HG02981 (cell line): ENCODE data around the gene TPPP.
"Not testable (repeated sequence)": the region's sequence is repeated elsewhere in the genome, so short reads cannot be mapped to it uniquely, and the experiment has no call there.

Source experiments
- ATAC-seq: cut with Tn5 transposase; IDR thresholded peaks from one replicate; pipeline ENCODE4 v1.9.1; 2021; ENCODE audit warnings: mild to moderate bottlenecking, moderate library complexity; ENCODE audit not compliant: unreplicated experiment

TPPP gene

DNA sequence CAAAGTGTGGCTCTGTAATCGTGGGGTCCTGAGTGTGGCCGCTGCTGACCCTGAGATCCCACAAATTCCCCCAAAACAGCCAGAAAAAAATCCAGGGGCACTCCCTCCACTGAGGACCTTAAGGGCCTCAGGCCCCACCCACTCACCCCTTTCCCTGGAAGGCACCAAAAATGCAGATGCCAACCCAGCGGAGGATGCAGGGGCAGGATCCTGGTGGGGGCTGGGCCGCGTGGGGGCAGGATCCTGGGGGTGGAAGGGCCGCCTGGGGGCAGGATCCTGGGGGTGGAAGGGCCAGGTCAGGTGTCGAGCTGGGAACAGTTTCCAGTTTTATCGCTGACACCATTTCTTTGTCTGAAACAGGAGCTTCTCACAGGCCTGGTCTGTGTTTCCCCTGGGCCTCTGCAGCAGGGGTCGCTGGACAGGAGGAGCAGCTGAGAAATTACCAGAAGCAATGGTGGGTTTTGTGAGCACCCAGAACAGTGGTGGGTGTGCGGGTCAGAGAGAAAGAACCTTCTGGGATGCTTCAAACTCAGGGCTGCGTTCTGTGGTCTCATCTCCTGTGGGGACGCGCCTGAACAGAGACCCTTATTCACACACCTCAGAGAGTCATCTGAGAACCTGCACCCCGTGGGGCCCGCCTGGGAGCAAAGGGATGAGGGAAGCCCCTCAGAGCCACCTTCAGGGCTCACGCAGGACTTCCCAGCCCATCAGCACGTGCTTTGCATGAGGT is 13.8 kb downstream of the TPPP start:
- ATAC-seq, result not testable (repeated sequence)

DNA sequence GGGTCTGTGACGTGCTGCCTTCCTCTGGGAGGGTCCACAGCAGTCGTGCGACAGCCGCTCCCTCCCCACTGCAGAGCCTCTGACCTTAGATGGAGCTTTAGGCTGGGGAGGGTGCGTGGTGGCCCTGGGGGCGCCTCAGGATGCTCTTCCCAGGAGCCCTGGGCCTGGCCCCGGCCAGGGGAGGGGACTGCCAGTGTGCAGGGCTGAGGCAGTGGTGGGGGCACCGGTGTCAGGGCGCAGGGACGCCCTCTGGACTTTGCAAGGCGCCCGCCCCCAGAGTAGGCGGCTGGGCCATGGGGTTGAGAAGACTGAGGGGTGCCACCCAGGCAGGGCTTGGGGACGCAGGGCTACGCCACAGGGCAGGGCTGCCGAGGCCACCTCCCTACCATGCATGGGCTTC is 14.6 kb downstream of the TPPP start:
- ATAC-seq, result not testable (repeated sequence)

DNA sequence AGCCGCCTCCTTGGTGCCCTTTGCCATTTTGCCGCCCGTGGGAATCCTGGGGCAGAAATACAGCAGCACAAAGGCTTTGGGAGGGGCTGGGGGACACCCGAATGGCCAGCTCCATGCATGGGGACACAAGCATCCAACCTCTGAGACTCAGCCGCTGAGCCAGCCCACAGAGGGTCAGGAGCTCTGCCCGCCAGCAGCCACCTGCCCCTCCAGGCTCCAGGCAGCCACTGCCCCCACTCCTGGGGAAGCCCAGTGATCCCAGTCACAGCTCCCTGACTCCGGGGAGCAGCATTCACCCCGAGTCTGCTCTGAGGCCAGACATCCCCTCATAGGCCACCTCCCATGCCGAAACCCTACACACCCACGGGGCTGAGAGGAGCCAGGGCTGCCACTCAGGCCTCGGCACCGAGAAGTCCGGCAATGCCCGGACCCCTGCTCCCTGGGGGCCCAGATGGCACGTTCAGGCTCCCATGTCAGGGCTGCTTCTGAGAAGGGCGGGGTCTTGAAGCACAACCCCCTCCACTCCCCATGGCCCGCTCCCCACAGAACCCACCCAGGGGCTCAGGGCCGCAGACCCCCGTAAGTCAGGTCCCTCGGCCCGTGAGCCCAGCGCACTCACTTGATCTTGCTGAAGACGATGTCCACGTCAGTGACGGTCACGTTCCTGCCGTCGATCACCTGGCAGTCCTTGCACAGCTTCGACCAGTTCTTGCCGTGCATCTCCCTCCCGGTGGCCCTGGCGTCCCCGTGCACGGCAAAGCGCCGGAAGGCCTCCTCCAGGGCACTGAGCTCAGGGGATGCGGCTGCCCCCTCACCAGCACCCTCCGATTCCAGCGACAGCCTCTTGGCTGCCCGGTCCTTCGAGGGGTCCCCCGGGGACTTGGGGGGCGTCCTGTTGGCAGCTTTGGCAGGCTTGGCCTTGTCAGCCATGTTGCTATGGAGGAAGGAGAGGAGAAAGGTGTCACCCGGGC is 15.7 kb downstream of the TPPP start:
- ATAC-seq, result no peak

DNA sequence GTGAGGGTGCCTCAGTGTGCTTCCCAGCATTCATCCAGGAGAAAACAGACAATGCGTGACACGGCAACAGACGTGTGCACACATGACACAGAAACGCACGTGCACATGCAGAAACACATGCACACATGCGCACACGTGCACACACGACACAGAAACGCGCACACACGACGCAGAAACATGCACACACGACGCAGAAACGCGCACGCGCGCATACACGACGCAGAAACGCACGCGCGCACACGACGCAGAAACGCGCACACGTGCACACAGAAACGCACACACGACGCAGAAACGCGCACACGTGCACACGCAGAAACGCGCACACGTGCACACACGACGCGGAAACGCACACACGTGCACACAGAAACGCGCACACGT is 16.5 kb downstream of the TPPP start:
- no peak for ATAC-seq

DNA sequence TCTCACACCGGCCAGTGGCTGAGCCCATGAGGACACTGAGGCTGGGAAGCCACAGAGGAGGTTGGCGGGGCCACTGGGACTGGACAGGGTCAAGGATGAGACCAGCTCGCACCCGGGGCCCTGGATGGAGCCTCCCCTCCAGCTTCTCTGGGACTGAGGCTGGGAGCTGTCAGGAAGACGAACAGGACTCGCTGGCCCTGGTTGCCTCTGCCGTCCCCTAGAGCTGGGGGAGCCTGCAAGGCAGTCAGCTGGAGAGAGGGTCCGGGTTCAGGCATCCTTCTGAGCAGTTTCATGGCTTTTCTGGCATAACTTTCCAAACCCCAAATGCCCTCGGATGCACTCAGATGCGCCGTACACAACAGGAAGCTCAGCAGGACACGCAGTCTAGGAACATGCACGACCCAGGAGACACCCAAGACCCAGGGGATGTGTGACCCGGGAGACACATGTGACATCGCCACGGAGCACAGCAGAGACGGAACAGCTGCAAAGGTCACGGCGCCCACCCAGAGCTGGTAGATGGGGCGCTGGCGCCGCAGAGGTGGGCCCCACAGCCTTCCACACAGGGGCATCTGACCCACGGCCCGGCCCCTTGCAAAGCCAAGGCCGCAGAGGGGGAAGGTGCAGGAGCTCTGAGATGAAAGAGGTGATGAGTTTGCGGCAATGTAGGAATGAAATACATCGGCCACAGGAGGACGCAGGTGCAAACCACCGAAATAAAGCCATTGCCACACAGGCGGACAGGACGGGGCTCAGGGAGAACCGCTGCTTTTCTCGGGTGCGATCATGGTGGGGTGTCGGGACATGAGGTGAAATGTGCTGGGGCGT is 17.1 kb downstream of the TPPP start:
- no peak for ATAC-seq

DNA sequence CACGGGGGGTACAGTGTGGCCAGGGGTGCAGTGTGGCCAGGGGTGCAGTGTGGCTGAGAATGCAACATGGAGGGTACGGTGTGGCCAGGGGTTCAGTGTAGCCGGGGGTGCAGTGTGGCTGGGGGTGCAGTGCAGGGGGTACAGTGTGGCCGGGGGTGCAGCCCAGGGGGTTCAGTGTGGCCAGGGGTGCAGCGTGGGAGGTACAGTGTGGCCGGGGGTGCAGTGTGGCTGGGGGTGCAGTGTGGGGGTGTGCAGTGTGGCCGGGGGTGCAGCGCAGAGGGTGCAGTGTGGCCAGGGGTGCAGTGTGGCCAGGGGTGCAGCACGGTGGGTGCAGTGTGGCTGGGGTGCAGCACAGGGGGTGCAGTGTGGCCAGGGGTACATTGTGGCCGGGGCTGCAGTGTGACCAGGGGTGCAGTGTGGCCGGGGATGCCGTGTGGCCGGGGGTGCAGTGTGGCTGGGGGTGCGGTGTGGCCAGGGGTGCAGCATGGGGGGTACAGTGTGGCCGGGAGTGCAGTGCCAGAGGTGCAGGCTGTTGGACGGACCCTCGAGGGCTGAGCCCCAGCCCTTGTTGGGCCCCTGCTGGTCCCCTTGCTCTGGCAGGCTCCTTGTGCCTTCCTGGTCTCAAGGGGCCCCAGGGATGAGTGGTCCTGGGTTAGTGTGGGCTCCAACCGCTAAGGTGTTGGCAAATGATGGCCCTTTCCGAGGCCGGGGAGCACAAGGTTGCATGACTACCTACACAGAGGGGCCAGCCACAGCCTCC is 17.9 kb downstream of the TPPP start:
- no peak for ATAC-seq

DNA sequence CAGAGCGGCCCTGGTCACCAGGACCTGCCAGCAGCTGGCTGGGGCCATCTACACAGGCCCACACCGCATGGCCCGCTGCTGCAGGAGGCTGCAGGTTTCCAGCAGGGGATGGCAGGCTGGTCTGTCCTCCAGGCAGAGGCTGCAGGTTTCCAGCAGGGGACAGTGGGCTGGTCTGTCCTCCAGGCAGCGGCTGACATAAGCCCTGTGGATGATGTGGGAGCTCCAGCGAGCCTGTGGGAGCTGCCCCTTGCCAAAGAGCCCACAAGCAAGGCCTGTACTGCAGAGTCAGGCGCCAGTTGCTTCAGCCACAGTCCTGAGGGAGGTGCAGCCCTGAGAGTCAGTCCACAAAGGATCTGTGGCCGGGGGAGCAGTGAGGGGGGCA is 18.5 kb downstream of the TPPP start:
- no peak for ATAC-seq

DNA sequence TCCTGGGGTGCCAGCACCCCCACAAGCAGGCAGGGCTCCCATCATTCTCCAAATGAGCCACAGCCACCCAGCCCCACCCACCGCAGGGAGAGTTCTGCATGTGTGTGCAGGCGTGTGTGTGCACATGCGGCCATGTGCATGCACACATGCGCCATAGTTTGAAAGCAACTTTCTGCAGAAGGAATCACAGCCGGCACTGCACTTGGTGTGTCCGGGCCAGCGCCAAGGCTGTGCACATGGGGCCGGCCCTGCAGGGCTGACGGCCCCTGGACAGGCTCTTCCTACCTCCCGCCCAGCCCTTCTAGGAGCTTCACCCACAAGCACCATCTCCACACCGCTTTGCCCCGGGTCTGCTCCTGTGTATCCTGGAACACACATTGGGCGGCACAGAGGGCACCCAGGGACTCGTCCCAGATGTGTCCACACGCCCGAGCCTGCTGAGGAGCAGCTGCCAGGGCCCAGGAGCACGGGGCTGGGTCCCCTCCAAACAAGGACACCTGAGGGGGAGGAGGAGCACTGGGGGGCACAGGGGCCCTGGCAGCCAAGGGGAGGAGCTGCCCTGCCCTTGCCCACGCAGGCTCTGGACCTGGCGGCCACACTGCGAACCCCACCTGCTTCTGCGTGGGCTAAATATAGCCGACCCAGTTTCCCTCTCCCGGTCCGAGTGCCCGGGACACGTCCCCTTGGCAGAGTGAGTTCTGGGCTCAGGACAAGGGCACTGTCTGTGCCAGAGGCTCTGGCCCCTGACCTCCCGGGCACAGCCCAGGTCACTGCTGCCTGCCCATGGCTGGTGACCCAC is 19.1 kb downstream of the TPPP start:
- ATAC-seq, result no peak

DNA sequence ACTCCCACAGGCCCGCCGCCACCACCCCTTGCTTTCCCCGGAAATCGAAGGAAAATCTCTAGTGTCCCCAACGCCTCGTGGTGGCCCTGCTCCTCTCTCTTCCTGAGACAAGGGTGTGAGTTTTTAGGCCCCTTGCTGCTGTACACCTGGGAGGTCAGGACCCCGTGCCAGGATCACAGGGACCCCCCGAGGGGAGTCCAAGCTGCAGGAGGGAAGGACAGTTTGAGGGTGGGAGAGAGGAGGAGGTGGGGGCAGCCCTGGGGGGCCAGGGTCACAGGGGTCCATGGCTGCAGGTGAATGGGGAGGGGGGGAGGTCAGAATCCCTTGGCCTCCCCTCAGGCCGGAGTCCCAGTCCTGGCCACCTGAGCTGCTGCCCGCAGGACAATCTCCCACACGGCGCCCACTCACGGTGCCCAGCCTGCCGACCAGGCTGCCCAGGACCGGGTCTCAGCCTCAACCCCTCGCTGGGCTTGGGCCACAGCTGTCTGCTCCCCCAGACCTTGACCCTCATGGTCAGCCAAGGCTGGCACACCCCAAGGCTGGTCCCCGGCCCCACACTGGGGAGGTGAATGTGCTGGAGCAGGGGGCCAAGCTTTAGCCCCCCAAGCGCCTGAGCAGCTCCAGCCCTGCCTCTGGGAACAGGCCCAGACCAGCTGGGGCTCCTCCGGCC is 19.9 kb downstream of the TPPP start:
- ATAC-seq, result no peak

DNA sequence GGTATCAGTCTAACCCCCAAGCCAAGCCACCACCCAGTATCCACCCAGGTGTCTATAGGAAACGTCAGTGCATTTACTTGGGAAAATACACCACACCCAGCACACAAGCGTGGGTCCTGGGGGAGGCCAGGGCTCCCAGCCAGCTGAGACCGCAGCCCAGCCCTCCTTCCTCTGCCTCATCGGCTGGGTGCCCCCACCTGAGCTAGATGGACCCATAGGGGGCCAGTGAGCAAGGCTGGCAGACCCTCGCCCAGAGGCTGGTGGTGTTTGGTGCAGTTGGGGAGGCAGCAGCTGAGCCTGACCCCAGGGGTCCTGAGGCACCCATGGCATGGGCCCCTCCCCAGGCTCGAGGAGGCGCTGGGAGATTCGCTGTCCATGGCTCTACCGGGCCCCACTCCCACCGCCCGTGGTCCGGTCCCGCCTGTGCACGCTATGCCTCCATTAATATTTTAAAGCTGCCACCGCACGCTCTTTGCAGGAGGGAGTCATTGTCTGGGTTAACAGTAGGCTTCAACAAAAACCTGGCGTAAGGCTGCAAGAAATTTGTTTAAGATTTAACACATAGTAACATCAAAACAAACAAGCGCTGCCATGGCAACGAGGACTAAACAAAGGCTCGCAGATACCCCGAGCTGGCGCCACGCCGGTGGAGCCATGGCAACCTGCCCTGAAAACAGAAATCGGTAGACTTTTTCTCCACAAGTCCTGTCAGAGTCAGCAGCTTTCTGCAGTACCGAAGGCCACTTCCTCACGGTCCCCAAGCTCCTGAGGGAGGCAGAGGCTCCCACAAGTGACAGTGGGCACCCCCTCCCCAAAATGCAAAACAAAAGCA is 20.6 kb downstream of the TPPP start:
- ATAC-seq, result no peak

DNA sequence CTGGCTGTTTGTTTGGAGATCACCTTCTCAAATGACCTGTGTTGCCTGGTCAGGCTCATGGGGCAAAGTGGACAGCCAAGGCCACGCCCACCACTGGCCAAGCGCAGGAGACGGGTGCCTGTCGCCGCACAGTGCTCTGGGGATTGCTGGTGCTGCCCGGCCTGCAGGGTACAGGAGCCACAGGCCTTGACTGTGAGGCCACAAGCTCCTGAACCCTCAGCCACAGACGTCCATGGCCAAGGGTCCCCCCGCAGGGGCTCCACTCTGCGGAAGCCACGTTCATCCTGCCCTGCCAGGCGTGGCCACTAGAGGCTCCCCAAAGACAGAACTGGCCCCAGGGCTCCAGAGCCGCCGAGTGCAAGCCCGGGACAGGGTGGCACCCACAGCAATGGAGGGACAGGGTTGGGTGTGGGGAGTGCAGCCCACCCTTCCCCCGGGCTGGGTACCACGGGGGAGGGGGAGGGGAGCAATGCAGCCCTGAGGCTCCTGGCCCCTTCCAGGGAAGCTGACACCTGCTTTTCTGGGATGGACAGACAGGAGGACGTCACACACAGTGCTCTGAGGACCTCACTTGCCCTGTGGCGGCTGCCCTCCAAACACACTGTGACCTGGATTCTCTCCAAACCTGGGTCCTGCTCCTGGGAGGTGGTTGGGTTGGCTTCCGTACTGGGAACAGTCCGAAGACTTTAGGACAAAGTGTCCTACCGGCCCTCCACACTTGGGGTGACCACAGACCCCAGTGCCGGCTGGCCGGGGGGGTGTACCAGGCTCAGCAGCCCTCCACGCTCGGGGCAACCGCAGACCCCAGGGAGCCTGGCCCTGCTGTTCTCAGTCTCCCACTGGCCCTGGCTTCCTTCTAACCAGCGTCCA is 21.5 kb downstream of the TPPP start:
- ATAC-seq, result peak; percentile 71

DNA sequence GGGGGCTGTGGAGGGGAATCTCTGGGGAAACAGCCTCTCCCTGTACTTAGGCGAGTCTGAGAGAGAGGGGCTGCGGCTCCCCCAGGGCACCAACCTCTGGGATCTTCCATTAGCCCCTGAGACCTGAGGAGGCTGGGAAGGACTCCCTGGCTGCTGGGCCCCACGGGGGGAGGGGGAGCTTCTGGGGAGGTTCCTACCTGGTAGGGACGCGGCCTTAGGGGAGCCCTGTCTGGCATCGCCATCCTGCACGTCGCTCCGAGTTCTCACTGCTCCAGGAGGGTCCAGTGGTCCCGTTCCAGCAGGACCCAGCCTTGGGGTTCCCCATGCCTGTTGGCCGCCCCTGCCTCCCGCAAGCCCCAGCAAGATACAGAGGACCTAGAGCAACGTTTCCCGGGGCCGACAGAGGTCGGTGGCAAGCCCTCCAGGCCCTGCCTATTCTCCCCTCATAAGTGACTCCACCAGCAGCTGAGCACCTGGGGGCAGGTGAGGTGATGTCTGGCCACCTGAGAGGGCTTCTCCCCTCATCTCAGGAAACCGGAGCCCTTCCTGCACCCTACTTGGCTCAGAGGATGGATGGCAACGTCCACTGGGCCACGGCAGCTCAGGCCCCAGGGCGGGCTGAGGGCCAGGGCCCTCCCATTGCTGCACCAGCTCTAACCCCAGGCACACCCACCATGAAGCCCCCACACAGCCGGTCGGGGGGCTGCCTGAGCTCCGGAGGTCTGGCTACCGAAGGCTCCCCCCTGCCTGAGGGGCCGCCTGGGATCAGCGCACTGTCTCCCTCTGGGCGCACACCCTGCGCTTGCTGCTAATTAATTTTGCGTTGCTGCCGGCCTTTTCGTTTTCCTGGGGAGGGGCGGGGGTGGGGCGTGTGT is 22.5 kb downstream of the TPPP start:
- ATAC-seq, result no peak

DNA sequence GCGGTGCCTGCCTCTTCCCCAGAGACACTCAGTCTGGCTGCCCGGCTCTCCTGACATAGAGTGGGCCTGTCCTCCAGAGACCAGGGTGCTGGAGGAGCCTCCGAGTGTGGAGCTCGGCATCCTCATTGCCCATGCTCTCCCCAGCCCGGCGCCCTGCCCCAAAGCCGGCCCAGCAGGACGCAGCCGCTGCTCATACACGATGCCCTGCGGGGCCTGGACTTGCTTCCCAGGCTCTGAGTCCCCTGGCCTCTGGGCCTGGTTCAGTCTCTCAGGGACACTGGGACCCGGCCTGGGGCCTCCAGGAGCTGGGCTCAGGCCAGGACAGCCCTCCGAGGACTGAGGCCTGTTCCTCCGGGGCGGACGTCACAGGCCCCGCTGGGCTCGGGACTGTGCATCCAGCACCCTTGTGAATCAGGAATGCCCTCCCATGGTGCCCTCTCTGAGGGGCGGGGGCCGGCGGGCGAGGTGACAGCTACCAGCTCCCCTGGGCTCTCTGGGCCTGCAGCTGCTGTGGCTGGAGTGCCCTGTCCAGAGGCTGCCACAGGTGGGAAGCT is 23.2 kb downstream of the TPPP start:
- ATAC-seq, result no peak

DNA sequence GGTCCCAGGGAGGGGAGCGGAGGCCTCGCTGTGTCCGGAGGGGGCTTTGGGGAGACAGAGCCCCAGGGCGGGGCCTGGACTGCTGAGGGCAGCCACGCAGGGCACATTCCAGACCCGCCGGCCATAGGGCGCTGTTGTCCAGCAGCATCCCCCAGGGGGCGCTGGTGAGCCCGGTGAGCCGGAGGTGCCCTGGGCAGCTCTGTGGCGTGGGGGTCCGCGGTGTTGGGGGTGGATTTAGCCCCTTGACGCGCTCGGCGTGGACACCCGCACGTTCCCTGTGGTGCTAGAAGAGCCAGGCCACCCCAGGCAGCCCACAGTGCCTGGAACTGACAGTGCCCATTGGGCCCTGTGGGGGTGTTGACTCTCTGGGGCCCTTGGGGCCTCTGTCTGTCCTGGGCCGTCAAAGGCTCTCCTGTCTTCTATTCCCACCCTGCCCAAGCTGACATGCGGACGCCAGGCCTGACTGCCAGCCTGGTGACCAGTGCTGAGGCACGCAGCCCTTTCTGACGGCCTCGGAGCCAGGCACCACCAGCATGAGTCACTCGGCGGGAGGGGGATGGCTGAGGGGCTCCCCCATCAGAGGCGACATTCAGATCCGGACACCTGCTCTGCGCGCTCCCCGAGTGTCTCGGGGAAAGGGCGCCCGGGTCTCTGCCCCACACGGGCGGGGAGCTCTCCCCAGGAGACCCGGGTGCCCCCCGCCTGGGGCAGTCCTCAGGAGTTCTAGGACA is 23.9 kb downstream of the TPPP start:
- no peak for ATAC-seq

DNA sequence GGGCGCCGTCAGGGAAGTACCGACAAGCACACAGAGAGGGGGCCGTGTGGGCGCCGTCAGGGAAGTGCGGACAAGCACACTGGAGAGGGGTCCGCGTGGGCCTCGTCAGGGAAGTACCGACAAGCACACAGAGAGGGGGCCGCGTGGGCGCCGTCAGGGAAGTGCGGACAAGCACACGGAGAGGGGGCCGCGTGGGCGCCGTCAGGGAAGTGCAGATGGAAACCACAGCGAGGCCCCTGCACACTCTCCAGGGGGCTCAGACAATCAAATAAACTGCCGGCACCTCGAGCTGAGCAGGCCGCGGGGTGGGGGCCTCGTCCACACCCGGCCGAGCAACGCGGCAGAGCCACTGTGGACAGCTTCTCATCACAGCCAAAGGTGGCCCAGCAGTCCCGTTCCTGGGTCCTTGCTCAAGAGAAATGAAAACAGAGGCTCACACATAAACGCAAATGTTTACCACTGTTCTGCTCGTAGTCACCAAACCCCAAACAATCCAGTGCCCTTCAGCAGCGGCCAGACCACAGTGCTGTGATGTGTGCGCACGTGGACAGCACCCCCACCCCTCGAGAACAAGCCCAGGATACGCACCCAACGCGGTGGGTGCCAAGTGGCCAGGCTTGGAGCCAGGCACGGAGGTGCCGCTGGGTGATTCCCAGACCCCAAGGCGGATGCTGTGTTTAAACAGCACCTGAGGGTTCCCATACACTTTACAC is 24.7 kb downstream of the TPPP start:
- no peak for ATAC-seq
